ENCODE data around the gene KLHL13.

The KLHL13 gene

DNA sequence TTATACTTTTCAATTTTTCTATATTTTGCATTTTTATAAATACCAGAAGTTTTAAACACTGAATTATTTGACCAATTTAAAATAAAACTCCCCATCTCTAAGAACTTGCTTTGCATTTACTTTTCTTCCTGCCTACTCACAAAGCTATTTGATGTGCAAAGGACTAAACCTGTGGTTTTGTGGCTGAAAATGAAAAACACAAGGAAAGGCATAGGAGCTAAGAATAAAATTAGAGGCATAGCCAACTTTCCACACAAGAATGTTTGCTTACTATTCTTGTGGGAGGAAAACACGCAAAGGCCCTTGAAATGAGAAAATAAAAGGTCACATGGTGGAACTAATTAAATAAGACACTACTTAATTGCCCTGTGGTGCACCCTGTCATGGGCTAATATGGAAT, 221.2 kb downstream of the KLHL13 start:
- TF ChIP-seq NFIC (IDR thresholded peaks at IDR 0.05) = no peak
- TF ChIP-seq CEBPB (IDR thresholded peaks at IDR 0.05) = no peak
- TF ChIP-seq EP300 (IDR thresholded peaks at IDR 0.05; ENCODE audit: borderline replicate concordance) = no peak
- no peak for TF ChIP-seq RAD21 (IDR thresholded peaks at IDR 0.05; ENCODE audit: low read depth)
- TF ChIP-seq ZBTB7A (IDR thresholded peaks at IDR 0.05; ENCODE audit: low read depth) = no peak
- no peak for TF ChIP-seq TCF12 (IDR thresholded peaks at IDR 0.05; ENCODE audit: low read depth)
- no peak for TF ChIP-seq TAF1 (IDR thresholded peaks at IDR 0.05; ENCODE audit: low read depth)

DNA sequence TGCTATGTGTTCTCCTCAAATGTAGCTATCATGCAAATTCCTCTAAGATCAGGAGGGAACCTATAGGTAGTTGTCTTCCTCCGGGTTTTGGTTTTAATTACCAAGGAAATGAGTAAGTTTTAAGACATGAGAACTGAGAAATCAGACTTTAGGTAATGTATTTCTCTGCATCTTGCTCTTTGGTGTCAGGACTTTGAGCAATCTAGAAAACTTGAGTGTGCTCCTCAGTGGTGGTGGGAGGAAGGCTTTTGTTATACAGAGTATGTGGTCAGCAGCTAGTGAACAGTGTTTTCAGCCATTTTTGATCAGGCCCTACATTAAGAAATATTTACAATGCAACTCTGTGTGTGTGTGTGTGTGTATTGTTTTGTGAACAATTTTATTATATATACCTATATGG, 224.1 kb downstream of the KLHL13 start:
- TF ChIP-seq ZBTB7A (IDR thresholded peaks at IDR 0.05; ENCODE audit: low read depth) (no peak), FOXM1 (IDR thresholded peaks at IDR 0.05; ENCODE audit: borderline replicate concordance, low read depth) (no peak), TEAD4 (IDR thresholded peaks at IDR 0.05) (no peak), CREB1 (IDR thresholded peaks at IDR 0.05; ENCODE audit: low read depth) (no peak), TAF1 (IDR thresholded peaks at IDR 0.05; ENCODE audit: low read depth) (no peak), NFIC (IDR thresholded peaks at IDR 0.05) (no peak)
- TF ChIP-seq, protein P1, sequence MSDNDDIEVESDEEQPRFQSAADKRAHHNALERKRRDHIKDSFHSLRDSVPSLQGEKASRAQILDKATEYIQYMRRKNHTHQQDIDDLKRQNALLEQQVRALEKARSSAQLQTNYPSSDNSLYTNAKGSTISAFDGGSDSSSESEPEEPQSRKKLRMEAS (IDR thresholded peaks at IDR 0.05) = no peak

DNA sequence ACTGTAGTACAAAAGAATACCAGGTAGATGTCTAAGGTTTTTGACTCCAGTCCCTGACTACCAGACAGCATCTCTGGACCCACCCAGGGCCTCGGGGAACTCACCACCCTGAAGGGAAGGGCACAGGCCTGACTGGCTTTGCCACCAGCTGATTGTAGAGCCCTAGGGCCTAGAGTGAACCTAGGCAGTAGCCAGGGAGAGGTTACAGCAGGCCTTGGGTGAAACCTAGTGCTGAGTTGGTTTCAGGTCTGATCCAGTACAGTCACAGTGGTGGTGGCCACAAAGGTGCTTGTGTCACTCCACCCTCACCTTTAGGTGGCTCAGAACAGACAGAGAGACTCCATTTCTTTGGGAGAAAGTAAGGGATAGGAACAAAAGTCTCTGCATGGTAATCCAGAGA, 244.8 kb downstream of the KLHL13 start:
- TF ChIP-seq NFIC (IDR thresholded peaks at IDR 0.05) (no peak), TCF12 (IDR thresholded peaks at IDR 0.05; ENCODE audit: low read depth) (no peak), YY1 (IDR thresholded peaks at IDR 0.05; ENCODE audit: low read depth) (no peak), TEAD4 (IDR thresholded peaks at IDR 0.05) (no peak), FOXM1 (IDR thresholded peaks at IDR 0.05; ENCODE audit: borderline replicate concordance, low read depth) (no peak), TAF1 (IDR thresholded peaks at IDR 0.05; ENCODE audit: low read depth) (no peak), ZBTB7A (IDR thresholded peaks at IDR 0.05; ENCODE audit: low read depth) (no peak), RAD21 (IDR thresholded peaks at IDR 0.05; ENCODE audit: low read depth) (no peak), CREB1 (IDR thresholded peaks at IDR 0.05; ENCODE audit: low read depth) (no peak), EGR1 (IDR thresholded peaks at IDR 0.05) (no peak), CEBPB (IDR thresholded peaks at IDR 0.05) (no peak), EP300 (IDR thresholded peaks at IDR 0.05; ENCODE audit: borderline replicate concordance) (no peak)
- TF ChIP-seq, protein P2, sequence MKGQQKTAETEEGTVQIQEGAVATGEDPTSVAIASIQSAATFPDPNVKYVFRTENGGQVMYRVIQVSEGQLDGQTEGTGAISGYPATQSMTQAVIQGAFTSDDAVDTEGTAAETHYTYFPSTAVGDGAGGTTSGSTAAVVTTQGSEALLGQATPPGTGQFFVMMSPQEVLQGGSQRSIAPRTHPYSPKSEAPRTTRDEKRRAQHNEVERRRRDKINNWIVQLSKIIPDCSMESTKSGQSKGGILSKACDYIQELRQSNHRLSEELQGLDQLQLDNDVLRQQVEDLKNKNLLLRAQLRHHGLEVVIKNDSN (IDR thresholded peaks at IDR 0.05) = no peak
- TF ChIP-seq, protein P1 (IDR thresholded peaks at IDR 0.05) = no peak
- TF ChIP-seq, protein P3, sequence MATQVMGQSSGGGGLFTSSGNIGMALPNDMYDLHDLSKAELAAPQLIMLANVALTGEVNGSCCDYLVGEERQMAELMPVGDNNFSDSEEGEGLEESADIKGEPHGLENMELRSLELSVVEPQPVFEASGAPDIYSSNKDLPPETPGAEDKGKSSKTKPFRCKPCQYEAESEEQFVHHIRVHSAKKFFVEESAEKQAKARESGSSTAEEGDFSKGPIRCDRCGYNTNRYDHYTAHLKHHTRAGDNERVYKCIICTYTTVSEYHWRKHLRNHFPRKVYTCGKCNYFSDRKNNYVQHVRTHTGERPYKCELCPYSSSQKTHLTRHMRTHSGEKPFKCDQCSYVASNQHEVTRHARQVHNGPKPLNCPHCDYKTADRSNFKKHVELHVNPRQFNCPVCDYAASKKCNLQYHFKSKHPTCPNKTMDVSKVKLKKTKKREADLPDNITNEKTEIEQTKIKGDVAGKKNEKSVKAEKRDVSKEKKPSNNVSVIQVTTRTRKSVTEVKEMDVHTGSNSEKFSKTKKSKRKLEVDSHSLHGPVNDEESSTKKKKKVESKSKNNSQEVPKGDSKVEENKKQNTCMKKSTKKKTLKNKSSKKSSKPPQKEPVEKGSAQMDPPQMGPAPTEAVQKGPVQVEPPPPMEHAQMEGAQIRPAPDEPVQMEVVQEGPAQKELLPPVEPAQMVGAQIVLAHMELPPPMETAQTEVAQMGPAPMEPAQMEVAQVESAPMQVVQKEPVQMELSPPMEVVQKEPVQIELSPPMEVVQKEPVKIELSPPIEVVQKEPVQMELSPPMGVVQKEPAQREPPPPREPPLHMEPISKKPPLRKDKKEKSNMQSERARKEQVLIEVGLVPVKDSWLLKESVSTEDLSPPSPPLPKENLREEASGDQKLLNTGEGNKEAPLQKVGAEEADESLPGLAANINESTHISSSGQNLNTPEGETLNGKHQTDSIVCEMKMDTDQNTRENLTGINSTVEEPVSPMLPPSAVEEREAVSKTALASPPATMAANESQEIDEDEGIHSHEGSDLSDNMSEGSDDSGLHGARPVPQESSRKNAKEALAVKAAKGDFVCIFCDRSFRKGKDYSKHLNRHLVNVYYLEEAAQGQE (IDR thresholded peaks at IDR 0.05; ENCODE audit: low read depth) = no peak

DNA sequence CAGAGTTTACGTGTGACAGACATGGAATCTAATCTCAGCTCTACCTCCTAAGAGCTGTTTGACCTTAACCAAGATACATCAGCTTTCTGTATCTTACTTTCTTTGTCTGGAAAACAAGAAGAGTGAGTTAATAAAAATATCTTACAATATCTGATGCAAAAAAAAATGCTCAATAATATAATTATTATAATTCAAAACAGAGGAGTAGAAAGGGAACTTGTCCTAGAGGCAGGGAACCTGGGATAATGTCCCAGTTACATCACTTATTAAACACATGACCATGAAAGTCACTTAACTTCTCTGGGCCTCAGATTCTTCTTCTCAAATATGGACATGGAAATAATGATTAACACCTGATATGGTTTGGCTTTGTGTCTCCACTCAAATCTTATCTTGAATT, 256.1 kb downstream of the KLHL13 start:
- TF ChIP-seq TAF1 (IDR thresholded peaks at IDR 0.05; ENCODE audit: low read depth) (no peak), TEAD4 (IDR thresholded peaks at IDR 0.05) (no peak), CREB1 (IDR thresholded peaks at IDR 0.05; ENCODE audit: low read depth) (no peak), TCF12 (IDR thresholded peaks at IDR 0.05; ENCODE audit: low read depth) (no peak), YY1 (IDR thresholded peaks at IDR 0.05; ENCODE audit: low read depth) (no peak)
- TF ChIP-seq, protein P1 (IDR thresholded peaks at IDR 0.05) = no peak
- TF ChIP-seq, protein P2 (IDR thresholded peaks at IDR 0.05) = no peak
- TF ChIP-seq, protein P3 (IDR thresholded peaks at IDR 0.05; ENCODE audit: low read depth) = no peak

DNA sequence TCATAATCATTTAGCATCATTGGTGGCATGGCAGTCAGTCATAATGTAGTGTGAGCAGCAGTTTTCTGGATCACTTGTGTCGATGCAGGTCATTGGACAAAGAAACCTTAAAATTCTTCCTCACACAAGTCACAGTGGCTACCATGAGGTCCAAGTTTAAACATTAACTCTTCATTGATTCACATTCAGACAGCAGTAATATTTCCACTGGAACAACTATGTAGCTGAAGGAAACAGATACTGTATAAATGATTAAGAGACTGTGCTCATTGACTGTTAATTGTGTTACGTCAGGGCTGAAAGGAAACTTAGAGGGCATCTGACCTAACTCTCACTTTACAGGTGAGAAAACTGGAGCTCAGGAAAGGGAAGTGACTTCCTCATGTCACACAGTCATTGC, 261.8 kb downstream of the KLHL13 start:
- TF ChIP-seq, protein P1 (IDR thresholded peaks at IDR 0.05) = no peak
- no peak for TF ChIP-seq TAF1 (IDR thresholded peaks at IDR 0.05; ENCODE audit: low read depth)
- no peak for TF ChIP-seq EGR1 (IDR thresholded peaks at IDR 0.05)
- no peak for TF ChIP-seq CEBPB (IDR thresholded peaks at IDR 0.05)
- no peak for TF ChIP-seq YY1 (IDR thresholded peaks at IDR 0.05; ENCODE audit: low read depth)
- TF ChIP-seq TEAD4 (IDR thresholded peaks at IDR 0.05) = no peak
- TF ChIP-seq EP300 (IDR thresholded peaks at IDR 0.05; ENCODE audit: borderline replicate concordance) = no peak
- TF ChIP-seq CREB1 (IDR thresholded peaks at IDR 0.05; ENCODE audit: low read depth) = no peak
- TF ChIP-seq, protein P2 (IDR thresholded peaks at IDR 0.05) = no peak
- no peak for TF ChIP-seq RAD21 (IDR thresholded peaks at IDR 0.05; ENCODE audit: low read depth)
- TF ChIP-seq TCF12 (IDR thresholded peaks at IDR 0.05; ENCODE audit: low read depth) = no peak
- TF ChIP-seq ZBTB7A (IDR thresholded peaks at IDR 0.05; ENCODE audit: low read depth) = no peak
- no peak for TF ChIP-seq FOXM1 (IDR thresholded peaks at IDR 0.05; ENCODE audit: borderline replicate concordance, low read depth)
- TF ChIP-seq, protein P3 (IDR thresholded peaks at IDR 0.05; ENCODE audit: low read depth) = no peak
- TF ChIP-seq NFIC (IDR thresholded peaks at IDR 0.05) = no peak

Data from Ishikawa (cell line).